HG02938 (cell line): ENCODE data around the gene SPANXA2.
"Not testable (repeated sequence)": the region's sequence is repeated elsewhere in the genome, so short reads cannot be mapped to it uniquely, and the experiment has no call there.

Experiments used
- ATAC-seq: cut with Tn5 transposase; IDR thresholded peaks from one replicate; pipeline ENCODE4 v1.9.1; 2021; ENCODE audit warnings: mild to moderate bottlenecking, moderate library complexity; ENCODE audit not compliant: unreplicated experiment

The SPANXA2 gene, protein sequence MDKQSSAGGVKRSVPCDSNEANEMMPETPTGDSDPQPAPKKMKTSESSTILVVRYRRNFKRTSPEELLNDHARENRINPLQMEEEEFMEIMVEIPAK

DNA sequence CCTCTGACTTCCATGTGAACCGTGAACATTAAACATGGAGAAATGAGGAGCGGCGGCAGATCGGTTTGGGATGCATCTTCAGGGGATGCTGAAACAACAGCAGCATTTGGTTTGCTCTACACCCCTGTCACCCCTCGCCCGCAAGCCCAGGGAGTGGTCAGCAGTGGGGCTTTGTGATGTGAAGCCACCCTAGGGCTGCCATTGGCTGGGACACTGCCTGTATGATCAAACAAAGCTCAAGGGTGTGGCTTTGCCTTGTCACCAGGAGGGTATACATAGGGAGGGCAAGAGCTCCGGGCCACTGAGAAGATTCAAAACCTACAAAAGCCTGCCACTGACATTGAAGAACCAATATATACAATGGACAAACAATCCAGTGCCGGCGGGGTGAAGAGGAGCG, at the start of gene SPANXA2:
TSS of gene SPANXA2 (plus strand) at position 301 of the 400 bp plus-strand sequence. CDS start at position 361, 60 bp downstream.
- ATAC-seq, result not testable (repeated sequence)

DNA sequence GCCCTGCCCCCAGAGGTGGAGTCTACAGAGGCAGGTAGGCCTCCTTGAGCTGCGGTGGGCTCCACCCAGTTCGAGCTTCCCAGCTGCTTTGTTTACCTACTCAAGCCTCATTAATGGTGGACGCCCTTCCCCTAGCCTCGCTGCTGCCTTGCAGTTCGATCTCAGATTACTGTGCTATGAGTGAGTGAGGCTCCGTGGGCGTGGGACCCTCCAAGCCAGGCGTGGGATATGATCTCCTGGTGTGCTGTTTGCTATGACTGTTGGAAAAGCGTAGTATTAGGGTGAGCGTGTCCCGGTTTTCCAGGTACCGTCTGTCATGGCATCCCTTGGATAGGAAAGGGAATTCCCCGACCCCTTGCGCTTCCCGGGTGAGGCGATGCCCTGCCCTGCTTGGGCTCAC, 47.0 kb upstream of the SPANXA2 start:
- ATAC-seq, result not testable (repeated sequence)

DNA sequence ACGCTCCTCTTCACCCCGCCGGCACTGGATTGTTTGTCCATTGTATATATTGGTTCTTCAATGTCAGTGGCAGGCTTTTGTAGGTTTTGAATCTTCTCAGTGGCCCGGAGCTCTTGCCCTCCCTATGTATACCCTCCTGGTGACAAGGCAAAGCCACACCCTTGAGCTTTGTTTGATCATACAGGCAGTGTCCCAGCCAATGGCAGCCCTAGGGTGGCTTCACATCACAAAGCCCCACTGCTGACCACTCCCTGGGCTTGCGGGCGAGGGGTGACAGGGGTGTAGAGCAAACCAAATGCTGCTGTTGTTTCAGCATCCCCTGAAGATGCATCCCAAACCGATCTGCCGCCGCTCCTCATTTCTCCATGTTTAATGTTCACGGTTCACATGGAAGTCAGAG, 4.9 kb upstream of the SPANXA2 start, which contains the start of gene SPANXA1:
TSS of gene SPANXA1 (minus strand) at position 101 of the 400 bp plus-strand sequence. CDS start at position 41, 60 bp downstream.
- not testable (repeated sequence) for ATAC-seq

DNA sequence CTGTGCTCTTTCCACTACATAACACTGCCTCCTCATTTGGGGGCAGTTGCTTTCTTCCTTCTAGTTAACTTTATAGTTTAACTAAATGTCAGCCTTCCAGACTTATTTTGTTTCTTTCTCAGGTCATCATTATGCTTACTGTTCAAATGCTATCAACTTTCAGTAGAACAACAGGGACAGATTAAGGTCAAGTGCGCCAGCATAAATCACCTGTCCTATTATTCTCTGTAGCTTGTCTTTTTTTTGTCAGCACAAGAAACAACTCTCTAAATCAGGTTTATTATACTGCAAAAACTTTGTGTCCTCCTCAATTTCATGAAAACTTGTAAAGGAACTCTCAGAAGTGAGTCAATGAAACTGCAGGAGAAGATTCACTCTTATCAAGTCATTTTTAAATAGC, 19.6 kb downstream of the SPANXA2 start:
- no peak for ATAC-seq

DNA sequence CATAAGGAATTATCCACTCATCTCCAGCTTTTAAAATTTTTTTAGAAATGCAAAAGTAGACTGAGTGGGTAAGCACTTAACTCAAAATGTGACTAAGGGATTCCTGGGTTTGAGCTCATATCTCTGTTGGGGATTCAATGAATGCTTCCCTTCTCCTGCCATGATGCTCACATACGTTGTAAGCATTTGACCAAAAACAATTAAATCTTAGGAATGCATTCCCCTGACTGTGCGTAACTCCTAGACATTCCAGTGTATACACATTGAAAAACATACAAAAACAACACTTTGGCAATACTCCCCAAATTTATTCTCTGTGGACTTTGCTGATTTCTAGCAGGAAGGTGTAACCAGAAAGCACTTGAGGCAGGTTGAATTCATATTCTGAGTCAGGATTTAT, 29.8 kb downstream of the SPANXA2 start:
- no peak for ATAC-seq

DNA sequence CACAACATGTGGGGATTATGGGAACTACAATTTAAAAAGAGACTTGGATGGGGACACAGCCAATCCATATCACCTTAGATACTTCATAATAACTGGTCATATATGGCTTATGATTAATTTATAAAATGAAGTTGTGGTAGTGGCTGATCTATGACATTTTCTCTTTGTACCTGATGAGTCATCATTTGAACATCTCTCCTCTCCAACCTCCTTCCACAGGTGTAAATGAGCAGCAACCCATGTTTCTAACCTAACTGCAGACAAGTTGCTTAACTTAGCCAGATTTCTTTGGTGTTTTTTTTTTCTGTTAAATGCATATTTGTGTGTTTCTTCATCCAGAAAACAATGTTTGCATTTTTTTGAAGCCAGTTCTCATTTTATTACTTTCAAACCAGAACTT, 42.6 kb downstream of the SPANXA2 start:
- ATAC-seq, result no peak

DNA sequence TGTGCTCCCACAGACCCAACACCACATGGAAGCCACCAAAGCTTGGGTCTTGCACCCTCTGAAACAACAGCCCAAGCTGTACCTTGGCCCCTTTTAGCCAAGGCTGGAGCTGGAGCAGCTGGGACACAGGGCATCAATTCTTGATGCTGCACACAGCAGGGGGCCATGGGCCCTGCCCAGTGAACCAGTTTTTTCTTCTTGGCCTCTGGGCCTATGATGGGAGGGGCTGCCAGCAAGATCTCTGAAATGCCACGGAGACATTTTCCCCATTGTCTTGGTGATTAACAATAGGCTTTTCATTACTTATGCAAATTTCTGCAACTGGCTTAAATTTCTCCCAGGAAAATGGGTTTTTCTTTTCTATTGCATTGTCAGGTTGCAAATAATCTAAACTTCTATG, 49.0 kb downstream of the SPANXA2 start:
- no peak for ATAC-seq
